Fibroblast of mammary gland (primary cell): ENCODE data around the gene LRP1B.
"Not testable (repeated sequence)": the region's sequence is repeated elsewhere in the genome, so short reads cannot be mapped to it uniquely, and the experiment has no call there.

Experiments
- DNase-seq: peaks from one replicate; pipeline ENCODE4 v3.0.0-alpha.2; 2010; ENCODE audit warnings: low read depth
- H3K4me3 ChIP-seq: 2 replicates; pipeline ENCODE4 v1.5.1; 2011; ENCODE audit warnings: low read depth, mild to moderate bottlenecking, low read length, moderate library complexity; ENCODE audit not compliant: control insufficient read depth
- TF ChIP-seq, protein P1 (sequence below): conservative IDR thresholded peaks from 2 replicates; pipeline ENCODE4 v1.5.1; 2011; ENCODE audit warnings: low read depth, low read length, inconsistent platforms; ENCODE audit not compliant: control insufficient read depth, insufficient read depth

Gene LRP1B

DNA sequence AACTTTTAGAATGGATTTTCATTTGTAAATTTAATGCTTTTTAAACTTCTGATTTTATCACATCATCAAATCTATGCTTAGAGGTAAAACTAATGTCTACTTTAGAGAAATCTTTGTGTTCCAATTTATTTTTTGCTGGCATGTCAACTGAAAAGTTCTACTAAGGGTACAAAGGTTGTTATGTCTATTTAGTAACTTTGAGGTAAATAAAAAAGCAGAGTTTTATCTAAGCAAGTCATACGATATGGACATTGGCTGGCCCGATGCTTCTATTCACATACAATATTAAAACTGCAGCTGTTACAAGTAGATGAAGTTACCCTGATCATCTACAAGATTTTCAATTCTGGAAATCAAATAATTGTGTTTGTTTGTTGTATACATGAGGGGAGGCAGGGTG, 1575.1 kb downstream of the LRP1B start:
- no peak overlapping the region for H3K4me3 ChIP-seq
- no peak for DNase-seq
- TF ChIP-seq, protein P1, sequence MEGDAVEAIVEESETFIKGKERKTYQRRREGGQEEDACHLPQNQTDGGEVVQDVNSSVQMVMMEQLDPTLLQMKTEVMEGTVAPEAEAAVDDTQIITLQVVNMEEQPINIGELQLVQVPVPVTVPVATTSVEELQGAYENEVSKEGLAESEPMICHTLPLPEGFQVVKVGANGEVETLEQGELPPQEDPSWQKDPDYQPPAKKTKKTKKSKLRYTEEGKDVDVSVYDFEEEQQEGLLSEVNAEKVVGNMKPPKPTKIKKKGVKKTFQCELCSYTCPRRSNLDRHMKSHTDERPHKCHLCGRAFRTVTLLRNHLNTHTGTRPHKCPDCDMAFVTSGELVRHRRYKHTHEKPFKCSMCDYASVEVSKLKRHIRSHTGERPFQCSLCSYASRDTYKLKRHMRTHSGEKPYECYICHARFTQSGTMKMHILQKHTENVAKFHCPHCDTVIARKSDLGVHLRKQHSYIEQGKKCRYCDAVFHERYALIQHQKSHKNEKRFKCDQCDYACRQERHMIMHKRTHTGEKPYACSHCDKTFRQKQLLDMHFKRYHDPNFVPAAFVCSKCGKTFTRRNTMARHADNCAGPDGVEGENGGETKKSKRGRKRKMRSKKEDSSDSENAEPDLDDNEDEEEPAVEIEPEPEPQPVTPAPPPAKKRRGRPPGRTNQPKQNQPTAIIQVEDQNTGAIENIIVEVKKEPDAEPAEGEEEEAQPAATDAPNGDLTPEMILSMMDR, result no peak

DNA sequence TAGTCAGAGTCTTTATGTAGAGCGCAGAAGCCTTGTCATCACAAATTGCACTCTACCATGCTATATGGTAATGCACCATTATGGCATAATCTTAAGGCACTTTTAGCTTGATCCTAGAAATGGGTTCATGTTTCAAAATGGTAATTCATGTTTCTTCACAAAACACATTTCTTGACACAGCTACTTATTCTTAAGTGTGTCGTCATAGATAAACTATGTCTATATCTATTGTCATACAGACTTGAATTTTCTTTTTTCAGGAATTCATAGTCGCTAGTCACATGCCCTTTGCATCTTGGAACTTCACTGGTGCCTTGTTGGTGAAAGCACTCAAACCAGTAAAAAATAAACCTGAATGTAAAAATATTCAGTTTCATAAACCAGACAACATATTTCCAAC, 1578.2 kb downstream of the LRP1B start:
- H3K4me3 ChIP-seq, result no peak overlapping the region
- TF ChIP-seq, protein P1, result no peak
- no peak for DNase-seq

DNA sequence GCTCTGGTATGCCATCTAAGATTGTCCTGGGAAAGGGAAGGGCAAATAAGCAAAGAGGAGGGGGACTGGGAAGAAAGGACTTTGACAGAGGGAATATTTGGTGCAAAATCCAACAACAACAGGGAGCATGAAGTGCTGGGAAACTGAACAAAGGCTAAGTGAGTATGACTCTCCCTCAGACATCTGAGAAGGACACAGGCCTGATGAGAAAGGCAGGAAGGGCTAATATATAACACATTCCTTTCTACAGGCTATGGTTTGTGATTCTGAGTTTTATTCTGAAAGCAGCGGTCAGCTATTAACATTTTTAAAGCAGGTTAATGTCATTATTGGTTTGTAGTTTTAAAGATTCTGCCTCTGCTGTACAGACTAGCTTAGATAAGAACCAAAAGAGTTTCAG, 1579.5 kb downstream of the LRP1B start:
- no peak overlapping the region for H3K4me3 ChIP-seq
- no peak for DNase-seq
- TF ChIP-seq, protein P1, result no peak

DNA sequence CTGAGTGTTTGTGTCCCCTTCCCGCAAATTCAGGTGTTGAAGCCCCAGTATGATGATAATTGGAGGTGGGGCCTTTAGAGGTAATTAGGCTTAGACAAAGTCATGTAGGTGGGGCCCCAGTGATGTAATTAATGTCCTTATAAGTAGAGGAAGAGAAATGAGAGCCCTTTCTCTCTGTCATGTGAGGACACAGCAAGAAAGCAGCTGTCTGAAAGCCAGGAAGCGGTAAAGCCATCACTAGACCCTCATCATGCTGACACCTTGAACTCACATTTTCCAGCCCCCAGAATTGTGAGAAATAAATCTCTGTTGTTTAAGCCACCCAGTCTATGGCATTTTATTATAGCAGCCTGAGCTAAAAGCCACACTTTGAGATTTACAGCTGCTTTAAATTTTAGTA, 1580.0 kb downstream of the LRP1B start:
- TF ChIP-seq, protein P1, result no peak
- no peak overlapping the region for H3K4me3 ChIP-seq

GRCh38 chr2:140544769-140545168, 1586.0 kb downstream of the LRP1B start:
- not testable (repeated sequence) for DNase-seq, H3K4me3 ChIP-seq

More for the DNA sequence above, 1580.0 kb downstream of the LRP1B start:
- DNase-seq, result no peak

DNA sequence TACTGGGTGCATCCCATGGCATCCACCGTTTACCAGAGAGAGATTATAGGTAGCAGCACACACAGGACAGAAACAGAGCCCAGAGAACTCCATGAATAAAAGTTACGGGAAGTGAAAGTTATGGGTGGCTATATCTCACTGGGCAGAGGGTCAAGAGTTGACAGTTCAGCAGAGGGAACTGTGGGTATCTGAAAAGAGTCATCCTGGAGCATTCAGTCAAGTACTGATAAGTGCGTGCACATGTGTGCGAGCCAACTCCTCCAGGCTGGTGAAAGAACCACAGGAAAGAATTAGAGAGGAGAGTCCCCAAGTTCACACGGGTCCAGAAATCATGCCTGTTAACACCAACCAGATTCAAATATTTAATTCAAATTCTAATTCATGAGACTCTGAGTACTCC, 1588.2 kb downstream of the LRP1B start:
- H3K4me3 ChIP-seq, result no peak overlapping the region
- DNase-seq, result no peak
- TF ChIP-seq, protein P1, result no peak

GRCh38 chr2:140539242-140539875, 1591.5 kb downstream of the LRP1B start:
- TF ChIP-seq, protein P1, result no peak
- no peak overlapping the region for H3K4me3 ChIP-seq
- DNase-seq, result no peak
